Measurements from ENCODE around the gene ZFAND3.

ZFAND3 gene

GRCh38 chr6:37798436-37799262 lies 20.9 kb upstream of the ZFAND3 start:
- DNase-seq: no peak

GRCh38 chr6:37799263-37799644 lies 20.3 kb upstream of the ZFAND3 start:
- DNase-seq: no peak

DNA sequence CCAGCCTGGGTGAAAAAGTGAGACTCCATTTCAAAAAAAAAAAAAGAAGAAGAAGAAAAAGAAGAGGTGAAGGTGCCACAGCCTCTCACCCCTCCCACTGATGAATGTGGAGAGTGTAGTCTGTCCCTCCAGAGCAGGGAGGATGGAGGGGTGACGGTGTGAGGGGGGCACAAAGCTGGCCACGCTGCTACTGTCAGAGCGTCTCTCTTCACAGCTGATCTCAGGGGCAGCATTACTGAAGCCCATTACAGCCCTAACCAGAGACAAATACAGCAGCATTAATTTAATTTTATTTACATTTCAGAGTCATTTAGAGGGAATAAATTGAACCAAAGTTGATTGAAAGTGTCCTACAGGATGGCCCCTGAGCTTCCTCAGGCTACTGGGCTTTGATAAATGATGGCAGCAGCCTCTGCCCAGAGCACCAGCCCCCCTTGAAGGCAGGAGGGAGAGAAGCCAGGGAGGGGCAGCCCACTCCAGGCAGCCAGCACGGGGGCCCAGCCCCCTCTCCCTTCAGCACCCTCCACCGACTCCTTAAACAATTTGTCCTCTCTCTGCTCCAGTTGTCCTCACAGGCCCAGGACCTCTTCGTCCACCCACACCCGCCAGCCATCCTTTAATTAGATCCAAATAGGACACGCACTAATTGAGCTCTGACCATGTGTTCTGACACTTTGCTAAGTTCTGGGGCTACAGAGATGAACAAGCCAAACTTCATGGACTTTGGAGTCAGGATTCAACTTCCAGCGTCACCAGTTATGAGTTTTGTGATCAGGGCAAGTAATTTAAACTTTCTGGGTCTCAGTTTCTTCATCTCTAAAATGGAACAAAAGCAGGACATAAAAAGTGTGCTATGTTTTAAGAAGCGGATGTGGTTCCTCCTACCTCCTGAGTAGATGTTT lies 18.6 kb upstream of the ZFAND3 start:
- DNase-seq: no peak

- DNase-seq: no peak
These were observed 18.0 kb upstream of the ZFAND3 start for GRCh38 chr6:37801605-37801940.

DNA sequence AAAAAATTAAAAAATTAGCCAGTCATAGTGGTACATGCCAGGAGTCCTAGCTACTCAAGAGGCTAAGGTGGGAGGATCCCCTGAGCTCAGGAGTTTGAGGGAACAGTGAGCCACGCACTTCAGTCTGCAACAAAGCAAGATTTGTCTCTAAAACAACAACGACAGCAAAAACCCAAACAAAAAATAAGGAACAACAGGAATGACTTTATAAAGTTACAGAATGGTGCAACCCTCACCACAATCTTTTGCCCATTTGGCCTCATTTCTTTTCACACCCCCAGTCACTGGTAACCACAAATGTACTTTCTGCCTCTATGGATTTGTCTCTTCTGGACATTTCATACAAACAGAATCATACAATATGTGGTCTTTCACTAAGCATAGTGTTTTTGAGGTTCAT lies 16.7 kb upstream of the ZFAND3 start:
- no peak for DNase-seq

- DNase-seq: no peak
These were observed 14.9 kb upstream of the ZFAND3 start for GRCh38 chr6:37804586-37804985.

DNA sequence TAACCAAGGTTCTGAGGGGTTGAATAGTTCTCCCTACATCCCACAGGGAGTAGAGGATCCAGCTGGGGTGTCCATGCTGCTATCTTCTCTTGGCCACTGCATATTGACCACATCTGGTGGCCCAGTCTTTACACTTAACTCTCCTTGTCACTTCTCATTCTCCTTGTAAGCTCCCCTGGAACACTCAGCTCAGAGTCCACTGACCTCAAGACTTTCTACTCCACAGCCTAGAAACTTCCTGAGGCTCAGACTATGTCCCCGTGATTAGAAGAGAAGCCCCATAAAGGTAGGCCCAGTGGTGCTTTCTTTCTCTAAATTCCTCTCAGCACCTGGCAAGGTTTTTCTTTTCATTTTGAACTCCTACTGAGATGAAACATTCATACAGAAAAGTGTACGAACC lies 13.3 kb upstream of the ZFAND3 start:
- no peak for DNase-seq

GRCh38 chr6:37807656-37808055 lies 11.9 kb upstream of the ZFAND3 start:
- peak; percentile 96 for DNase-seq

DNA sequence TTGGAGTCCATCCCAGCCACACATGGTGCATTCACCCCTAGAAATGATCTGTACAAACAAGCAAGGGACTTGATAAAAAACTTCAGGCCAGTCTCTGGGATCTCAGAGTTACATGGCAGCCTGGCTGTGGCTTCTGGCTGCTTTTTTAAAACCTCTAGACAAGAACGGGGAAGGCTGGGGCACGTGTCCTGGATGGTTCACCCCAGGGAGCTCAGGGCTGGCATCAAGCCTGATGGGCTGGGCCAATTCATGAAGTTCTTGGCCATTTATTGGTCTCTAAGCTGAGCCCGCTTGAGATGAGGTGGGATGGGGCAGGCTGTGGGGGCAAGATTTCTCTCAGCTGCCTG lies 10.4 kb upstream of the ZFAND3 start:
- peak; percentile 77 for DNase-seq

DNA sequence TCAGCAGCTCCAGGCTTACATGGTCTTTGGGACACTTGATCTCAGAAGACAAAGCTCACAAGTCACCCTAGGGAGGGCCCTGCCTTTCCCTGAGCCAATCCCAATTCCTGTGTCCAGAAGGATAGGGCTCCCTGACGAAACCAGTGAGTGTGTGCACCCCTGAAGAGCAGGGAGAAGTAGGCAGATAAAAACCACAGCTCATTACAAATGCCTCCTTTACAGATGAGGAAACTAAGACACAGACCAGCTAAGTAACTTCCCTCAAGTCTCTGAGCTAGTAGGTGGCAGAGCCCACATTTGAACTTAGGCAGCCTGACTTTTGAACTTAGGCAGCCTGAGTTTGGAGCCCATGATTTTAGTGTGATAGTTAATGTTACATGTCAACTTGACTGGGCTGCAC lies 6.7 kb upstream of the ZFAND3 start:
- DNase-seq: no peak

GRCh38 chr6:37814374-37814773 lies 5.2 kb upstream of the ZFAND3 start:
- no peak for DNase-seq

DNA sequence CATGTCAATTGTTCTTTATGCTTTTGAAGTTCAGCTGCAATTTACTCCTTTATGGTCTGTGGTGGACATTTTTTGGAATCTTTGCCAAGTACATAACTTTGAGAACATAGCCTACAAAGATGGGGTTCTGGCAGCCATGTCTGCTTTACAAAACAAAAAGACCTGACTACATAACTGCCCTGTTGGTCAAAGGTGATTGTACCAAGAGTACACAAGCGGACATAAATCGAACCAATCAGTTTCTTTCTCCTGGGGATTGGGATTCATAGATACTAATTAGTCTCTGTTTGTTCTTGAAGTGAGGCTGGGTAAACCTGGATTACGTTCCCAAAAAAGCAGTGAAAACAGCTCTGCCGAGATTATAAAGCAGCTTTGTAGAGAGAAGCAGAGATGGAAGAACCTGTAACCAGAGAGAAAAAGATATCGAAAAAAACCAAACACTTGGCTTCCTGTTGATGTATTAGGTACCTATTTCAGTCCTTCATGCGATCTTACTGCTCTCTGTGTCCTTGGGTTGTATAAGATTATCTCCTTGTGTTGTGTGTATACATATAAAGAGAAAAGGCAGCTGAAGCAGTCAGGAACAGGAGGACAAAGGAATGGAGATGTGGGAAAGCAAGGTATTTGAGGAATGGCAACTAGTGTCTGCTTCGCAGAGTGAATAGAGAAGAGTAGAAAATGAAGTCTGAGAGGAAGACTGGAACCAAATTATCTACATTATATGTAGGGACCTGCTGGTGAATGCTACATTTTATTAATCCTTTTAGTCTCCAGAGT lies 2.7 kb upstream of the ZFAND3 start:
- no peak for DNase-seq

- DNase-seq: peak; percentile 95
These were observed 871 bp upstream of the ZFAND3 start for GRCh38 chr6:37818536-37819176.

DNA sequence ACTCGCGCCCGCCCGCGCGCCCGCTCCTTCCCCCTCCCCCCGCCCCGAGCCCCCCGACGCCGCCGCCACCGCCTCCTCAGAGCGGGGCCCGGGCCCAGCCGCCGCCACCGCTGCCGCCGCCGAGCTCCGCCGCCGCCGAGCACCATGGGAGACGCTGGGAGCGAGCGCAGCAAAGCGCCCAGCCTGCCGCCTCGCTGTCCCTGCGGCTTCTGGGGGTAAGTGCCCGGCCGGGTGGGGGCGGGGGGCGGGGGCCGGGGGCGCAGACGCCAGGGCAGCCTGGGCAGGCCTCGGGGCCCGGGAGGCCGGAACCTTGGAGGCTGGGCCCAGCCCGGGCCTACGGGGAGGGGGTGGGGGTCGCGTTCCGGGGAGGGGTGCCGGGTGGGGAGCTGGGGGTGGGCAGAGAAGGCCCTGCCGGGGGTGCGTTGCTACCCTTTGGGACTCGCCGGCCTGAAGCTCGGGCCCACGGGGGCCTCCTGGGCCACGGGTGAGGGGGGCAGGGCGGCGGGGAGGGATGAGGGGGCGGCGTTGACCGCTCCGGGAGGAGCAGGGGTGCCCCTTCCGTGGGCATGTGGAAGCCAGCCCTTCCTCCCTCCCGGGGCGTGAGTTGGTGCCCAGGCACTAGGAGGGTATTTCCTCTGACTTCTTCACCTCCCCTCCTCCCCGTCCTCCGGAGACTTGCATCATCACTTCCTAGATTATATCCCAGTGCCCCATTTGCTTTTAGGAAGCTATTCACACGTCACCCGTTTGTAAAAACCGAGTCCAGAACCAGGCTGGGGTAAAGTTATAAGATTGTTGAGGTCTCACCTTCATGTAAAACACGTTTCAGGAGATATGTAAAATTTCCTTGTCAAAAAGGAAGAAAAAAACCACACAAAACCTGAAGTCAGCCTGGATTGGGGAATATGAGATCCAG lies 533 bp downstream of the ZFAND3 start:
- no peak for DNase-seq

GRCh38 chr6:37820718-37821079 lies 1.2 kb downstream of the ZFAND3 start:
- no peak for DNase-seq

DNA sequence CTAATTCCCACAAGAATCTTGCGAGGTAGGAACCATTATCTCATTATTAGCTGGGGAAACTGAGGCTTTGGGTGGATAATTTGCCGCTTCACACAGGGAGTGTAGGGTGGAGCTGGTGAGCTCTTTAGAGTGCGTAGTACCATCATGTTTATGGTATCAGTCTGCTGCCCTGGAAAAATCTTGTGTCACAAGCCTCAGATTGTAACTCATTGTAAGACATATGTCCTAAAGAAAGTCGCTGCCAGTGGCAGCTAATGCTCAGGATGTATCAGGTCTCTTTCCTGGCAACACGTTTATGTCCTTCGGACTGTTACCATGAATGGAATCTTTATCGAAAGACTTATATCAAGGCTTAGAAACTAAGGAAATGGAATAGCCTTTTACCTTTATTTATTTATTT lies 1.9 kb downstream of the ZFAND3 start:
- no peak for DNase-seq

- DNase-seq: no peak
These were observed 3.5 kb downstream of the ZFAND3 start for GRCh38 chr6:37822851-37823682.

- no peak for DNase-seq
These were observed 4.6 kb downstream of the ZFAND3 start for GRCh38 chr6:37824170-37824569.

DNA sequence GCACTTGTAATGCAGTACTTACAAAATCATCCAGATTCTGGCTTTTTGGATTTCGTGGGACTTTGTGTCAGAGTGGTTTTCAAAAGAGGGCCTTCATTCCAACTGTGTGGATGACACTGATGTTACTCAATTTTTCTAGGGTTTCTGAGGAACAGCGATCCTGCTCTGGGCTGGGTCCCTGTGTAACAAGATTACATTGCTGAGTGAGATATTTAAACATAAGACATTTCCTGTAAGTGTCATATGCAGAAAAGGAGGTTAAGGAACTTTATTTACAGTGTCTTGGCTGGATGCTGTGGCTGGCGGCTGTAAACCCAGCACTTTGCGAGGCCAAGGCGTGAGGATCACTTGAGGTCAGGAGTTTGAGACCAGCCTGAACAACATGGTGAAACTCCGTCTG lies 6.7 kb downstream of the ZFAND3 start:
- no peak for DNase-seq

- no peak for DNase-seq
These were observed 7.5 kb downstream of the ZFAND3 start for GRCh38 chr6:37826993-37827392.
